ENCODE results near the gene VTI1B. TPM values are rescaled to one million over a fixed set of nuclear protein-coding genes. Genes with fewer than 3 reads are reported as not detected.

The VTI1B gene
- total and polyA plus RNA-seq, 2 of the 4 experiments (the other 2 are of a cell fraction): 61.8 to 90.2 TPM

DNA sequence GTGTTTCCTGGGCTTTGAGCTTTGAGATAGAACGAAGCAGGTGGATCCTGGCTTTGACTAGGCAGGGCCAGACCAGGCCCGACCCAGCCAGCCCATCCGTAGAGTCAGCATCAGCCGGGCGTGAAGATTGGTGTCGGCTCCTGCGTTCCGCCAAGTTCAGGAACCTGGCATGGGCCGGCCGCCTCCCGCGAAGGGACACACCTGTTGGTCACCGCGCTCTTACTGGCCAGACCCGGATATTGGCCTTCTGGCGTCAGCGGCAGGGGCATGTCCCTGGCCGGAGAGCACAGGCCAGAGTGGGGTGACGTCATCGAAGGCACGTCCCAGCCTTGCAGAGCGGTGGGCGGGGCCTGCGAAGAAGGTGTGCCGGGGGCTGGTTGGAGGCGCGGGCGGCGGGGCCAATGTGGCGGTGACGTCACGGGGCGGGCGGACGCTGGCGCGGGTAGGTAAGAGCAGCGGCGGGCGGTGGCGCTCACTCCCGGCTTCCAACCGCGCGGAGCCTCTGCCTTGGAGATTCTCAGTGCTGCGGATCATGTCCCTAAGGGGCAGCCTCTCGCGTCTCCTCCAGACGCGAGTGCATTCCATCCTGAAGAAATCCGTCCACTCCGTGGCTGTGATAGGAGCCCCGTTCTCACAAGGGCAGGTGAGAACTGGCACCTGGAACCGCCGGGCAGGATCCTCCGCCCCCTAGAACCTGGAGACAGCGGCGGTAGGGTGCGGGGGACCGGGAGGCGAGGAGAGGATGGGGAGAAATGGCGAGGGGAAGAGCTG lies 54.8 kb downstream of the VTI1B start, which contains the start of gene ARG2:
ARG2 (plus strand) TSS at position 475 of the 771 bp plus-strand sequence; CDS start at position 533, 58 bp downstream.
- H2BK20ac ChIP-seq (ENCODE audit: low read depth, low read length): no peak within 1 kb of the TSS
- no peak within 1 kb of the TSS for H3K27ac ChIP-seq (ENCODE audit: insufficient read depth, low read length)
- peak within 1 kb of the TSS; percentile 47 for H3K4me3 ChIP-seq (ENCODE audit: insufficient read depth, low read depth, low read length)
- H2BK120ac ChIP-seq (ENCODE audit: low read depth, low read length): no peak within 1 kb of the TSS
- peak; percentile 54 for TF ChIP-seq BHLHE40 (IDR thresholded peaks at IDR 0.05; ENCODE audit: low read depth, low read length)
- peak; percentile 52; the same call in 1 of the 2 replicates for TF ChIP-seq MXI1 (IDR thresholded peaks at IDR 0.05; ENCODE audit: borderline replicate concordance, low read depth, low read length)
- no peak for TF ChIP-seq NFE2L2 (IDR thresholded peaks at IDR 0.05; ENCODE audit: low read depth, low read length)
- TF ChIP-seq CTCF (conservative IDR thresholded peaks at IDR 0.05; ENCODE audit: low read depth, low read length): 0 out of 2 replicates have a peak, but pooled peaks have one; percentile 7
- no peak for TF ChIP-seq RFX5 (IDR thresholded peaks at IDR 0.05; ENCODE audit: low read depth, low read length)
- TF ChIP-seq POLR2A (IDR thresholded peaks at IDR 0.05; ENCODE audit: low read depth, low read length): peak; percentile 61; the same call in 1 of the 2 replicates
- TF ChIP-seq MAZ (IDR thresholded peaks at IDR 0.05; ENCODE audit: borderline replicate concordance, low read depth, low read length): peak; percentile 67; the same call in 1 of the 2 replicates
- TF ChIP-seq FOS (IDR thresholded peaks at IDR 0.05; ENCODE audit: low read depth, low read length): 0 out of 2 replicates have a peak, but pooled peaks have one; percentile 11
- TF ChIP-seq CEBPB (IDR thresholded peaks at IDR 0.05; ENCODE audit: low read depth, low read length): peak; percentile 37; the same call in 1 of the 2 replicates
- no peak within 1 kb of the TSS for H3K23ac ChIP-seq (ENCODE audit: low read depth, low read length)
- H3K9me1 ChIP-seq (ENCODE audit: insufficient read depth, low read length): no peaks in the 10 kb centered on the region
- WGBS, 2 experiments (ENCODE audit: extremely low coverage in 2 of 2, insufficient read length in 1 of 2): 2% methylated on average over 48 of the region's 62 CpGs; no CpG with 5 or more reads in 1 of the 2 experiments
- no peak within 1 kb of the TSS for H3K56ac ChIP-seq (ENCODE audit: extremely low read depth, insufficient read depth, low read length)
- 0 out of 3 replicates have a peak within 1 kb of the TSS, but pooled peaks have one; percentile 15 for H2BK15ac ChIP-seq (ENCODE audit: low read depth, low read length)
- H3K18ac ChIP-seq (ENCODE audit: low read depth, low read length): no peak within 1 kb of the TSS
- H2AK5ac ChIP-seq (ENCODE audit: low read depth, low read length): no peak within 1 kb of the TSS
- in situ Hi-C loops (cut with MboI; ENCODE audit: low sequenced_read_pairs) (loop anchor here (5.0 kb wide), 1 partner anchor 48 kb away; no protein-coding TSS in a partner anchor), dilution Hi-C loops (cut with HindIII; ENCODE audit: low sequenced_read_pairs, unreplicated experiment) (no loop called here), intact Hi-C loops (cut with micrococcal nuclease) (no loop called here)
- DNase-seq (peak; percentile 91), ATAC-seq (ENCODE audit: low read depth) (peak; percentile 91)
- no peak within 1 kb of the TSS for H4K8ac ChIP-seq (ENCODE audit: low read depth in 2 of 2, low read length in 2 of 2)
- peaks cover 4% of the 10 kb centered on the region for H3K27me3 ChIP-seq (ENCODE audit: control insufficient read depth, insufficient read depth, low read length)
- H3K79me1 ChIP-seq (ENCODE audit: low read depth in 1 of 2, low read length in 2 of 2): no peaks in the 10 kb centered on the region
- BruUV-seq (replicated peaks): no TSS peak
- H2AFZ ChIP-seq (replicated peaks; ENCODE audit: low read length, poor library complexity): peak within 1 kb of the TSS; percentile 94
- no peaks in the 10 kb centered on the region for H3K9me3 ChIP-seq (ENCODE audit: control insufficient read depth, insufficient read depth, low read length)
- no peak within 1 kb of the TSS for H2BK5ac ChIP-seq (ENCODE audit: low read depth, low read length, poor library complexity, severe bottlenecking)
- peak within 1 kb of the TSS; percentile 62 for H2AK9ac ChIP-seq (replicated peaks; ENCODE audit: low read depth, low read length, poor library complexity)
- H3K36me3 ChIP-seq (ENCODE audit: control insufficient read depth, insufficient read depth, low read length): no peaks in the 10 kb centered on the region
- H4K91ac ChIP-seq (ENCODE audit: insufficient read depth, low read depth, low read length): no peak within 1 kb of the TSS
- peaks cover 3% of the 10 kb centered on the region; the same call in 1 of the 2 replicates for H3K4me1 ChIP-seq (ENCODE audit: control insufficient read depth, insufficient read depth, low read length)
- no peaks in the 10 kb centered on the region for H4K20me1 ChIP-seq (ENCODE audit: insufficient read depth, low read length)
- peak within 1 kb of the TSS; percentile 5; the same call in 1 of the 2 replicates for H3K9ac ChIP-seq (ENCODE audit: low read depth, low read length)
- POLR2A ChIA-PET (ENCODE audit: unreplicated experiment): no interaction called here
- CTCF ChIA-PET: interaction anchor here (0.7 to 2.2 kb wide), 10 partner anchors 12 to 191 kb away, joined by 3 to 21 read pairs (median 4); partner anchors contain the start of gene PIGH
- peak within 1 kb of the TSS; percentile 87 for H3K4me2 ChIP-seq (ENCODE audit: low read depth, low read length)
- H3K14ac ChIP-seq (replicated peaks; ENCODE audit: low read depth, low read length): no peak within 1 kb of the TSS
- peak within 1 kb of the TSS; percentile 10; the same call in 1 of the 2 replicates for H3K4ac ChIP-seq (ENCODE audit: low read depth, low read length)
- H4K5ac ChIP-seq (ENCODE audit: low read depth, low read length): no peak within 1 kb of the TSS

Data from IMR-90 (cell line).